CD4-positive, CD25-positive, alpha-beta regulatory T cell (primary cell): ENCODE measurements around the gene CELF2. TPM values are rescaled to one million over a fixed set of nuclear protein-coding genes. Genes with fewer than 3 reads are reported as not detected.
A peak's percentile ranks its signal among the peaks of the same experiment; 100 is the strongest.

Source experiments
- ATAC-seq, 2 donors: fragments of 150-1000 bp; cut with Tn5 transposase; one replicate each; pipeline ENCODE4 v1.10.0; 2021; ENCODE audit warnings: low read depth in 2 of 2, moderate number of reproducible peaks in 2 of 2, moderate library complexity in 1 of 2
- DNase-seq, 3 donors: peaks; one replicate each; pipeline versions ENCODE4 v3.0.0 to v3.0.0-alpha.2; 2012 to 2022; ENCODE audit warnings: mixed read lengths in 1 of 3
- H3K27ac ChIP-seq: one replicate; pipeline ENCODE4 v1.7.0; 2013; ENCODE audit warnings: mild to moderate bottlenecking, low read length; ENCODE audit not compliant: insufficient read depth, poor library complexity, severe bottlenecking
- H3K27me3 ChIP-seq: one replicate; pipeline ENCODE4 v1.7.0; 2013; ENCODE audit warnings: low read length; ENCODE audit not compliant: control insufficient read depth, insufficient read depth
- H3K36me3 ChIP-seq: one replicate; pipeline ENCODE4 v1.7.0; 2013; ENCODE audit warnings: mild to moderate bottlenecking, low read length, moderate library complexity; ENCODE audit not compliant: control insufficient read depth, insufficient read depth
- H3K4me1 ChIP-seq: 2 replicates; pipeline ENCODE4 v1.7.0; 2013; ENCODE audit warnings: mild to moderate bottlenecking, low read length; ENCODE audit not compliant: insufficient read depth, control insufficient read depth, poor library complexity, severe bottlenecking
- H3K4me3 ChIP-seq: one replicate; pipeline ENCODE4 v1.7.0; 2013; ENCODE audit warnings: low read depth, mild to moderate bottlenecking, low read length, moderate library complexity
- H3K9me3 ChIP-seq, 2 experiments: 1 replicate in 1 of 2; 2 replicates in 1 of 2; pipeline ENCODE4 v1.7.0; 2013; ENCODE audit warnings: low read length in 2 of 2, mild to moderate bottlenecking in 1 of 2, moderate library complexity in 1 of 2; ENCODE audit not compliant: control insufficient read depth in 2 of 2
- H3K27ac Mint-ChIP-seq, 3 donors: one replicate each; pipeline ENCODE4 v1.8.0; 2020 to 2022; ENCODE audit warnings: mild to moderate bottlenecking in 3 of 3, mixed read lengths in 3 of 3, moderate library complexity in 2 of 3
- H3K27me3 Mint-ChIP-seq: one replicate; pipeline ENCODE4 v1.8.0; 2022; ENCODE audit warnings: mild to moderate bottlenecking, mixed read lengths
- H3K36me3 Mint-ChIP-seq: one replicate; pipeline ENCODE4 v1.8.0; 2020; ENCODE audit warnings: mixed read lengths
- H3K4me1 Mint-ChIP-seq, 4 donors: one replicate each; pipeline ENCODE4 v1.8.0; 2020 to 2022; ENCODE audit warnings: mixed read lengths in 4 of 4, mild to moderate bottlenecking in 1 of 4
- H3K4me3 Mint-ChIP-seq, 4 donors: one replicate each; pipeline ENCODE4 v1.8.0; 2020 to 2022; ENCODE audit warnings: mild to moderate bottlenecking in 4 of 4, mixed read lengths in 4 of 4, moderate library complexity in 3 of 4
- H3K9me3 Mint-ChIP-seq, 7 donors: one replicate each; pipeline ENCODE4 v1.8.0; 2020 to 2022; ENCODE audit warnings: mixed read lengths in 7 of 7, mild to moderate bottlenecking in 3 of 7, moderate library complexity in 2 of 7
- polyA plus RNA-seq, 4 donors: library from polyadenylated mRNA; unstranded; fragments of 300-500 nt; fragmentation: Illumina TruSeq; gene quantifications; one replicate each; pipeline ENCODE4 v1.2.3, GENCODE V29; 2021
- total RNA-seq: library from RNA; stranded (reverse); gene quantifications from one replicate; pipeline ENCODE4 v1.2.3, GENCODE V29; 2022

Gene CELF2
- total and polyA plus RNA-seq, 5 donors from 2014 or later = 117 to 230 (median 150) TPM

DNA sequence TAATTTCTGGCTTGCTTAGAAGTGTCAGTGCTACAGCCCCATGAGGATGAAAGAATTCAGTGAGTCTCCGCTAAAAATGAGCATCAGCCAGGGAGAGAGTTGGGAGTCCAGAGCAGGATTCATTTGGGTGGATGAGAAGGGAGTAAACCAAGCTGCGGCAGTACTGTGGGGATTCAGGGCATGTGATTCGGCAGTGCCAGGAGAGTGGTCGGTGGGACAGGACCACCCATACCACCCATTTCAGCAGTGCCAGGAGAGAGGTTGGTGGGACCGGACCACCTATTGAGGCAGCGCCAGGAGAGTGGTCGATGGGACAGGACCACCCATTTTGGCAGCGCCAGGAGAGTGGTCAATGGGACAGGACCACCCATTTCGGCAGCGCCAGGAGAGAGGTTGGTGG lies 144.2 kb downstream of the CELF2 start:
- Mint-ChIP-seq H3K4me1 (peaks cover 18 to 69% (median 50%) of the 10 kb centered on the region in 4 donors), H3K36me3 (peaks cover 8% of the 10 kb centered on the region), H3K27me3 (no peaks in the 10 kb centered on the region), H3K9me3 (no peaks in the 10 kb centered on the region), H3K4me3 (no peak overlapping the region), H3K27ac (peak overlapping the region in 2 of 3 donors; percentile 99 to 100)
- Histone ChIP-seq H3K27ac (peak overlapping the region; percentile 93), H3K4me3 (peak overlapping the region; percentile 94), H3K9me3 (no peaks in the 10 kb centered on the region), H3K4me1 (peaks cover 52% of the 10 kb centered on the region), H3K36me3 (no peaks in the 10 kb centered on the region), H3K27me3 (no peaks in the 10 kb centered on the region)
- ATAC-seq (no peak), DNase-seq (no peak)

DNA sequence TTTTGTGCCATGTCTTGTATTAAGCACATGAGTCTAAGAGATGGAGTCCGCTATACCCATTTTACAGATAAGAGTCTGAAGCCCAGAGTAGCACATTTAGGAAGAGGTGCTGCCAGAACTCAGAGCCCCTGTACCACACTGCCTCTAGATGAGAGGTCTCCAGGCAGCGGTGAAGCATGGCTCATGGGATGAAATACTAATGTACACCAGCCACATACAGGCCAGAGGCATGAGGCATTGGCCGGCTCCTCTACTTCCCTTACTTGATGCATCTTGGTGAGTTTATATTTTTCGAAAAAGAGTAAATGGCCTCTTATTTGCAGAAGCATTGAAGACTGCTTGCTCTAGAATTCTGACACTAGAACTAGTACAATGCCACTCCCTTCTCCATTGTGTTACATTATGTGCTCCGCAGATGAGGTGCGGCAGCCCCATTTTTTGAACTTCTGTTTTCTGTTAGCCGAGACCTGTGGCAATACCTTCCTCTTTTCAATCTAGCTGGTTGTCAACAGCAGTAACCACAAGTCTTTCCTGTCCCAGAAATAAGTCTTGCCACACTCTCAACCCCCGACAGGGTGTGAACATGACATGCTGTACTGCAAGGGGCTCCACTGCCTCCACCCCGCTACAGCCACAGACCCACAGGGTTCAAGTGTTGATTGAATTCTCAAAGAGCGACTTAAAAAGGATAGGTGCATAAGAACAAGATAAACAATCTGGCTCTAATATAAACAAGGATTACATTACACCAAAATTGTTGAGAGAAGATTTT lies 145.3 kb downstream of the CELF2 start:
- Mint-ChIP-seq H3K9me3 (no peaks in the 10 kb centered on the region), H3K4me1 (peaks cover 10 to 58% (median 44%) of the 10 kb centered on the region in 4 donors), H3K36me3 (peaks cover 15% of the 10 kb centered on the region), H3K27ac (peak overlapping the region in 2 of 3 donors; percentile 99 to 100), H3K27me3 (no peaks in the 10 kb centered on the region), H3K4me3 (no peak overlapping the region)
- Histone ChIP-seq H3K4me1 (peaks cover 61% of the 10 kb centered on the region), H3K9me3 (no peaks in the 10 kb centered on the region), H3K27me3 (no peaks in the 10 kb centered on the region), H3K36me3 (peaks cover 8% of the 10 kb centered on the region), H3K4me3 (peak overlapping the region; percentile 94), H3K27ac (peak overlapping the region; percentile 93)
- DNase-seq = peak; percentile 62 to 96 (median 88)
- ATAC-seq = peak; percentile 78

DNA sequence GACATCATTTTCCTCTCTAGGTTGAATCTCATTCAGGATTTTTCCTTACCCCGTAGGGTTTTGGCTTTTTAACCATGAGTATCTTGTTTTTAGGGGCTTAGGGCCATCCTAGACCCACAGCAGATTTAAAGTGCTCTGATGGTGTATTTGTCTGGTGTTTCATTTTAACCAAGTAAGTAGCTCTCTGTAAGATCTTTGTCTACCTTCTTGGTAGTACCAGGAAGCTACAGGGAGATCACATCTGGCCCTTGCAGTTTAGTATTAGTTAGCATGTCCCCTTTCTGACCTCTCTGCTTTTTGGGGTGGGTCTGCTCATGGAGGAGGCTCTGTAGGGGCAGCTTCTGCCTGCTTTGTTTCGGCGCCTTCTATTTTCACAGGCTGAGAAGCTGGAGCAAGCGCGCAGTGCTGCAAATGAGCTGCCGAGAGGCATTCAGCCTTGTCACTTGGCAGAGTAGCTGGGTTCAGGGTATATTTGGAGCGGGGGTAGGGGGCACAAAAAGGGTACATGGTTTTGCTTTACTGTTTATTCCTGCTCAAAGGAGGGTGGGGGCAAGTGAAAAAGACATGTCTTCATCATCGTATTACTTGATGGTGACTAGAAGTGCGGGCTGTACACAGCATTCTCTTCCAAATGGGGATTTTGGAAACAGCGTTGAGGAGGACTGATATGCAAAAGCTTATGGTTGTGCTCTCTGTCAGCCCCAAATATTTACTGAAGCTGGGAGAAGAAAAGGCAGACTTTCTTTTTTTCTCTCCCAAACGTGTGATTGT lies 146.3 kb downstream of the CELF2 start:
- H3K36me3 ChIP-seq = peaks cover 9% of the 10 kb centered on the region
- ATAC-seq (no peak), DNase-seq (peak in 1 of 3 donors; percentile 57)
- Mint-ChIP-seq H3K9me3 (no peaks in the 10 kb centered on the region), H3K4me1 (peaks cover 8 to 48% (median 42%) of the 10 kb centered on the region in 4 donors), H3K27me3 (no peaks in the 10 kb centered on the region), H3K36me3 (peaks cover 15% of the 10 kb centered on the region), H3K4me3 (no peak overlapping the region), H3K27ac (peak overlapping the region in 2 of 3 donors; percentile 99 to 100)
- peaks cover 70% of the 10 kb centered on the region for H3K4me1 ChIP-seq
- H3K27ac ChIP-seq = peak overlapping the region; percentile 93
- no peaks in the 10 kb centered on the region for H3K27me3 ChIP-seq
- no peaks in the 10 kb centered on the region for H3K9me3 ChIP-seq
- peak overlapping the region; percentile 94 for H3K4me3 ChIP-seq

DNA sequence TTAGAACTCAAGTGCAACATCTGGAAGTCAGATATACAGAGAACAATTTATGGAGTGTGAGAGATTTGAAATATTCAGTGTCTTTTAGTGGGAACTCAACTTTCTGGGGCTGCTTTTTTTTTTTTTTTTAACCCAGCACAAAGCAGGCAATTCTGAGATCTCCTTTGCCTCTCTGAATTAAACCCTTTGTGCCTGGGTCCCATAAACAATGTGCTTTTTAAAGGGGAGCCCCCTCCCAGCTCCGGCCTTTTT lies 146.8 kb downstream of the CELF2 start:
- H3K36me3 Mint-ChIP-seq = peaks cover 15% of the 10 kb centered on the region
- Histone ChIP-seq H3K36me3 (peaks cover 9% of the 10 kb centered on the region), H3K27me3 (no peaks in the 10 kb centered on the region), H3K4me3 (peak overlapping the region; percentile 94), H3K4me1 (peaks cover 75% of the 10 kb centered on the region), H3K27ac (peak overlapping the region; percentile 93), H3K9me3 (no peaks in the 10 kb centered on the region)
- H3K27me3 Mint-ChIP-seq = no peaks in the 10 kb centered on the region
- no peak overlapping the region for H3K4me3 Mint-ChIP-seq
- peaks cover 8 to 45% (median 41%) of the 10 kb centered on the region in 4 donors for H3K4me1 Mint-ChIP-seq
- H3K27ac Mint-ChIP-seq = peak overlapping the region in 2 of 3 donors; percentile 99 to 100
- ATAC-seq (no peak), DNase-seq (no peak)
- H3K9me3 Mint-ChIP-seq = no peaks in the 10 kb centered on the region

DNA sequence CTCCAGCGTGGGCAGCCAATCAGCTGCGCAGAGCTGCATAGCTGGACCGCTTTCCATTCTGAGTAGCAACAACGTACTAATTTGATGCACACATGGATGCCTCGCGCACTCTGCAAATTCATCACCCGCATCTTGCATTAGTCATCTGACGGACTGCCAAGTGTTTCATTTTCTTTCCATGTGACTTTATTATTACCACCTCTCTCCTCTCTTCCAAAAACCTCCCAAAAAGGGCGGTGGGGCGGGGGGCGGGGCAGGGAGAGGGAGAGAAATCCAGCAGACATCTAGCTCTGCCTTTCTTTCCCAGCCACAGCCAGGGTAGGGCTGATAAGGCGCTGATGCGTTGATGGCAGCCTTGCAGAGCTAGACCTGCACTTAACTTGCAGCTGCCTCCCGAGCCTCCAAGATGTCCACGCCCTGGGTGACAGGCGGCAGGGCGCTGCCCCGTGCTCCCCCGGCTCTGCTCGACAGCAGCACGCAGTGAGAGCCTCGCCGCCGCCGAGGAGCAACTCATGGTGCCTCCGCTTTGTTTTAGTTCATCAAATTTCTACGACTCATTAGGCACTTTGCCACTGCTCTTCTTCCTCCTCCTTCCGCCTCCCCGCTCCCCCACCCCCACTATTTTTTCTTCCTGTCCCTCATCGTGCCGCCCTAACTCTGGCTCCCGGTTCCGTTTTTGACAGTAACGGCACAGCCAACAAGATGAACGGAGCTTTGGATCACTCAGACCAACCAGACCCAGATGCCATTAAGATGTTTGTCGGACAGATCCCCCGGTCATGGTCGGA lies 147.3 kb downstream of the CELF2 start:
- Histone ChIP-seq H3K27me3 (no peaks in the 10 kb centered on the region), H3K4me1 (peaks cover 75% of the 10 kb centered on the region), H3K36me3 (peaks cover 9% of the 10 kb centered on the region), H3K4me3 (peak overlapping the region; percentile 94), H3K9me3 (no peaks in the 10 kb centered on the region), H3K27ac (peak overlapping the region; percentile 93)
- peaks cover 15% of the 10 kb centered on the region for H3K36me3 Mint-ChIP-seq
- peak overlapping the region in 2 of 3 donors; percentile 99 to 100 for H3K27ac Mint-ChIP-seq
- H3K9me3 Mint-ChIP-seq = no peaks in the 10 kb centered on the region
- peaks cover 8 to 45% (median 35%) of the 10 kb centered on the region in 4 donors for H3K4me1 Mint-ChIP-seq
- peak; percentile 25 to 35 for ATAC-seq
- DNase-seq = peak; percentile 57 to 81 (median 66)
- no peak overlapping the region for H3K4me3 Mint-ChIP-seq
- no peaks in the 10 kb centered on the region for H3K27me3 Mint-ChIP-seq

DNA sequence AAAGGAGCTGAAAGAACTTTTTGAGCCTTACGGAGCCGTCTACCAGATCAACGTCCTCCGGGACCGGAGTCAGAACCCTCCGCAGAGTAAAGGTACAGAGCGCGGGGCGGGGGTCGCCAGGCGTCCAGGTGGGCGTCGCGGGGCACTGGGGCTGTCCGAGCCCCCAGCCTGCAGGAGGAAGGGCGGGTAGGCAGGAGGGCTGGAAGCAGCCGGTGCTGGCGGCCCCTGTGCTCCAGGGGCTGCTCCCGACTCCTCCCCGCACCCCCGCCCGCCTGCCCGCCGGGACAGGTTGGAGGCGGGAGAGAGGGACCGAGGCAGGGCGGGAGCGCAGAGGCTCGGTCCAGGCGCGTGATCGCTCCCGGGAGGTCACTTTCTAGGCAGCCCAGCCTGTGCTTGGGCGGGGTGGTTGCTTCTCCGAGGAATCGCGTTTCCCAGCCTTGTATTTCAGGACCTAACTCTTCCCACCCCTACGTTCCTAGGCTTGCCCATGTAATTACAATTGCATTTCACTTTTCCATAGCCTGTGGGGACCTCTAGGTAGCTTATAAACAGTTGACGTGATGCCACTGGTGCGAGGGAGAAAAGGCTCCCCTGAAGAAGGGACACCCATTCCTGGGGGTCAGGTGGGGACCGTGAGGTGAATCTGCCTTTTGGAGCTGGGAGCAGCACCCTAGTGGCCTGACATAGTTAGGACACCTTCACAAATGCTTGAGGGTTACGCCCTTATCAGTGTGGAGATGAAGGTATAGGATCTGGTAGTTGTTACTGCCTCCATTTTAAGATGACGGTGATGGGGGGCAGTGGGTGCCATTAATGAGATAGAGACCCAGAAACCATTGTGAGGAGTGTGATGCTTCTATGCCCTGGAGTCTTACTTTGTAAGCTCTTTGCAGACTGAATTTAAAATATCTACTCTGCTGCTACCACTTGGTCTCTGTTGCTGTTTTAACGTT lies 148.2 kb downstream of the CELF2 start:
- Mint-ChIP-seq H3K4me1 (peaks cover 8 to 42% (median 31%) of the 10 kb centered on the region in 4 donors), H3K27ac (peak overlapping the region in 2 of 3 donors; percentile 99 to 100), H3K36me3 (peaks cover 15% of the 10 kb centered on the region), H3K9me3 (no peaks in the 10 kb centered on the region), H3K4me3 (no peak overlapping the region), H3K27me3 (no peaks in the 10 kb centered on the region)
- ATAC-seq = peak; percentile 61 to 65
- Histone ChIP-seq H3K36me3 (peaks cover 9% of the 10 kb centered on the region), H3K27ac (peak overlapping the region; percentile 93), H3K4me1 (peaks cover 75% of the 10 kb centered on the region), H3K27me3 (no peaks in the 10 kb centered on the region), H3K4me3 (peak overlapping the region; percentile 99), H3K9me3 (no peaks in the 10 kb centered on the region)
- peak; percentile 65 to 91 (median 85) for DNase-seq
